Measurements from ENCODE around the gene OAT. TPM values are rescaled to one million over a fixed set of nuclear protein-coding genes. Genes with fewer than 3 reads are reported as not detected.

Gene OAT
- total RNA-seq, 2 experiments from 2014 or later, result 30.2 to 35.4 TPM

GRCh38 chr10:124388476-124388822 is 30.3 kb downstream of the OAT start:
- no peaks in the 10 kb centered on the region for H3K27me3 Mint-ChIP-seq
- ChIA-PET POLR2A (no interaction called here), CTCF (interaction anchor here (0.8 to 5.7 kb wide), 17 partner anchors 8 to 1235 kb away, joined by 3 to 71 read pairs (median 5); partner anchors contain the start of gene BUB3)
- no peaks in the 10 kb centered on the region for H3K36me3 Mint-ChIP-seq (ENCODE audit: low read depth)
- no peak for DNase-seq
- H3K4me1 Mint-ChIP-seq, result peaks cover 6% of the 10 kb centered on the region
- peak overlapping the region; percentile 34 for H3K4me3 Mint-ChIP-seq
- H3K27ac Mint-ChIP-seq, result no peak overlapping the region
- H3K9me3 Mint-ChIP-seq, result peaks cover 3% of the 10 kb centered on the region

DNA sequence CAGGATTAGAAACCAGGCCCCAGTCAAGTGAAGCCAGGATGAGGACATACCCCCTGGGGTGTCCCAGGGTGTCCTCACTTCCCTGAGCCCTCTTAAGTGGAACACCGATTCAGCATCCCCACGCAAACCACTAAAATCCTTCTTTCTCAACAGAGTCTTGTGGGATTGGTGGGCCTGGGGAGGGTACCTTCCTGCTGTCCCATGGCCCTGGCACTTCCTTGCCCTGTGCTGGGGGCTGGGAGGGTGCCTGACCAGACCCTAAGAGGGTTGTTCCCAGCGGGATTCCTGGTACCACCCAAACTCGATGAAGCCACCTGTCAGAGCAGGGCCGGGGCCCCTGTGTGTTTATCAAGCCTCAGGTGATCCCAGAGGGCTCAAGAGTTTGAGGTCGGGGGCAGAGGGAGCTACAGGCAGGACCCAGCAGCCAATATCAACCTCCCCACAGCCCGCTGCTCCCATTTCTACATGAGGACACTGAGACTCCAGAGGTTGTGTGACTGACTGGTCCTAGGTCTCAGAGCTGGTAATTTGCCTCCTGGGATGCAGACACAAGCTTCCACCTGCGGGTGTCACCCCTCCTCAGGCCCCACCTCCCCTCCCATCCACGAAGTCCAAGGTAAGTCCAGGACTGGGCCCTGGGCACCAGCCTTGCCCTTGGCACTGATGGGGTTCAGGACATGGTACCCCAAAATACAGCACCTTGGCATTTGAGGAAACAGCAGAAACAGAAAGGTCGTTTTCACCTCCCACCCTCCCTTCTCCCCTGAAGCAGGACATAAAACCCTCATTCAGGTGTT is 31.4 kb downstream of the OAT start:
- no peak overlapping the region for H3K4me3 Mint-ChIP-seq
- no peaks in the 10 kb centered on the region for H3K36me3 Mint-ChIP-seq (ENCODE audit: low read depth)
- DNase-seq, result no peak
- CTCF ChIA-PET, result interaction anchor here (4.1 kb wide), 1 partner anchor 17 kb away, joined by 23 read pairs; no protein-coding TSS in a partner anchor
- H3K9me3 Mint-ChIP-seq, result no peaks in the 10 kb centered on the region
- no peak overlapping the region for H3K27ac Mint-ChIP-seq
- POLR2A ChIA-PET, result no interaction called here
- H3K27me3 Mint-ChIP-seq, result peaks cover 1% of the 10 kb centered on the region
- H3K4me1 Mint-ChIP-seq, result peaks cover 6% of the 10 kb centered on the region

- no peaks in the 10 kb centered on the region for H3K36me3 Mint-ChIP-seq (ENCODE audit: low read depth)
- ChIA-PET POLR2A (no interaction called here), CTCF (no interaction called here)
- DNase-seq, result no peak
- no peak overlapping the region for H3K27ac Mint-ChIP-seq
- H3K4me1 Mint-ChIP-seq, result peaks cover 6% of the 10 kb centered on the region
- H3K9me3 Mint-ChIP-seq, result no peaks in the 10 kb centered on the region
- H3K4me3 Mint-ChIP-seq, result no peak overlapping the region
- H3K27me3 Mint-ChIP-seq, result peaks cover 5% of the 10 kb centered on the region
These were observed 32.3 kb downstream of the OAT start for GRCh38 chr10:124386186-124387077.

DNA sequence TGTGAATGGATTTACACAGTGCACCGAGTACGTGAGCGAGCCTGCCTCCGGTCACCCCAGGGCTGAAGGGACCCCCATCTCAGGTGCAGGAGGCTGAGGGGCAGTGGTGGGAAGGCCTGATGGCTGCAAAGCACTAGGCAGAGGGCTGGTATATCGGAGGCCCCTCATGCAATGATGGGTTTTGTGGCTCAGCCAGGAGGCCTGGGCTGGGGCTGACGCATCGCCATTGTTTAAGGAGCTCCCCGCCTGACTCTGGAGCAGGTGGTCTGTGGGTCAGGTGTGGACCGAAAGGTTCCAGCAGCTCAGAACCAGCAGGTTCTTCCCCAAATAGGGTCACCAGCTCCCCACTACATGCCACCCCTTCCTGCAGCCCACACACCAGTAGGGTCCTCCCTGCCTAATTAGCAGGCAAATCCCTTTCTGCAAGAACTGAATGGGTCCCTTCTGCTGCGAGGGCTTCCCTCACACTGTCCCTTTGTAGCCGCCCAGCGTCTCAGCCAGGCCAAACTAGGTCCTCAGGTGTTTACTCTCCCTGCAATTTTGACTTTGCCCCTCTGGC is 33.0 kb downstream of the OAT start:
- POLR2A ChIA-PET, result no interaction called here
- CTCF ChIA-PET, result interaction anchor here (0.7 kb wide), 1 partner anchor 178 kb away, joined by 3 read pairs; no protein-coding TSS in a partner anchor
- no peaks in the 10 kb centered on the region for H3K9me3 Mint-ChIP-seq
- peaks cover 12% of the 10 kb centered on the region for H3K27me3 Mint-ChIP-seq
- DNase-seq, result no peak
- H3K4me1 Mint-ChIP-seq, result peaks cover 6% of the 10 kb centered on the region
- H3K36me3 Mint-ChIP-seq (ENCODE audit: low read depth), result no peaks in the 10 kb centered on the region
- no peak overlapping the region for H3K27ac Mint-ChIP-seq
- no peak overlapping the region for H3K4me3 Mint-ChIP-seq

DNA sequence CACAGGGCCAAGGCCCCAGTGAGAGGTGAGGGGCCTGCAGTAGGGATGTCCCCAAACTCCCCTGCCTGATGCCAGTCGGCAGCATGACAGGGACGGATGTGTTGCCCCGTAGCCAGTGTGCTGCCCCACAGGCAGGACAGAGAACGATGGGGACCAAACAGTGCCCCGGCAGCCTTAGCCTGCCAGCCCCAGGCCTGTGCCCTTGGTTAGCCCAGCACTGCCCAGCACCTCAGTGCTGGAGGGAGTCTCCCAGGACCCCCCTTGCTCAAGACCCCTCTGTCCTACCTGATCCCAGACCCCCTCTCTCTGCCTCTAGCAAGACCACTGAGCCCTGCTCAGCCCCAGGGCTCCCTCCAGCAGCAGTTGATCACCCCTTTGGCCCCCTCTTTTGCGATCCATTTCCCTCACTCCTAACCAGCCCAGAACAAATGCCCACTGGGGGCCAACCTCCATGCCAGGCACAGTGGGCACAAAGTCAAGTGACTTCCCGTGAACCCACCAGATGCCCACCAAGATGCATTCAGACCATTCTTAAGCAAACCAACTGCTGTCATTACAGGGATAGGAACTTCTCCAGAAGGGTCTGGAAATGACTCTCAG is 34.0 kb downstream of the OAT start:
- Mint-ChIP-seq H3K9me3 (no peaks in the 10 kb centered on the region), H3K4me3 (no peak overlapping the region), H3K36me3 (ENCODE audit: low read depth) (no peaks in the 10 kb centered on the region), H3K27me3 (peaks cover 21% of the 10 kb centered on the region), H3K4me1 (peaks cover 3% of the 10 kb centered on the region), H3K27ac (no peak overlapping the region)
- ChIA-PET CTCF (no interaction called here), POLR2A (no interaction called here)
- no peak for DNase-seq

DNA sequence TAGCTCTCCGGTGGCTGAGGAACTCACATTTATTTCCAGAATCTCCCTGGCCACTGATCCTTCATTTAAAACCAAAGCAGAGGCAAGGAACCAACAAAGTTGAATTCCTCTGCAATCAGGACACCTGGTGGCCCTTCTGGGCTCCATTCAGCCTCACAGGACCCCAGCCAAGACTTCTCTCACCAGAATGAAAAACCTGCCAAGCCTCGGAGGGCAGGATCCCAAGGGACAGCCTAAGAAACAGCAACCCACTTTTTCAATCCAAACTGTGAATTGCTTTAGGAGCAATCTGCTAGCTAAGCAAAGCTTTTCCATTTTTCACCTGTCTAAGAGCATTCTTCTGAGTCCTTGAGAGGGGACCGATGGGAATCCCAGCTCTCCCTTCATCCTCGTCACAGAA is 34.6 kb downstream of the OAT start:
- H3K9me3 Mint-ChIP-seq, result no peaks in the 10 kb centered on the region
- no peaks in the 10 kb centered on the region for H3K36me3 Mint-ChIP-seq (ENCODE audit: low read depth)
- CTCF ChIA-PET, result no interaction called here
- no peak overlapping the region for H3K27ac Mint-ChIP-seq
- no peaks in the 10 kb centered on the region for H3K4me1 Mint-ChIP-seq
- no peak overlapping the region for H3K4me3 Mint-ChIP-seq
- DNase-seq, result no peak
- POLR2A ChIA-PET, result no interaction called here
- peaks cover 25% of the 10 kb centered on the region for H3K27me3 Mint-ChIP-seq

GRCh38 chr10:124383496-124383895 is 35.2 kb downstream of the OAT start:
- H3K4me3 Mint-ChIP-seq, result no peak overlapping the region
- no peaks in the 10 kb centered on the region for H3K9me3 Mint-ChIP-seq
- ChIA-PET POLR2A (no interaction called here), CTCF (interaction anchor here (0.6 to 0.8 kb wide), 4 partner anchors 20 to 1617 kb away, joined by 3 to 5 read pairs (median 4); no protein-coding TSS in a partner anchor)
- no peaks in the 10 kb centered on the region for H3K36me3 Mint-ChIP-seq (ENCODE audit: low read depth)
- no peak overlapping the region for H3K27ac Mint-ChIP-seq
- peaks cover 25% of the 10 kb centered on the region for H3K27me3 Mint-ChIP-seq
- no peak for DNase-seq
- no peaks in the 10 kb centered on the region for H3K4me1 Mint-ChIP-seq

GRCh38 chr10:124381011-124381611 is 37.6 kb downstream of the OAT start:
- H3K27ac Mint-ChIP-seq, result no peak overlapping the region
- peaks cover 25% of the 10 kb centered on the region for H3K27me3 Mint-ChIP-seq
- H3K4me1 Mint-ChIP-seq, result no peaks in the 10 kb centered on the region
- ChIA-PET POLR2A (no interaction called here), CTCF (interaction anchor here (0.9 to 1.3 kb wide), 2 partner anchors 10 to 39 kb away, joined by 3 read pairs; no protein-coding TSS in a partner anchor)
- no peak overlapping the region for H3K4me3 Mint-ChIP-seq
- H3K36me3 Mint-ChIP-seq (ENCODE audit: low read depth), result no peaks in the 10 kb centered on the region
- no peak for DNase-seq
- no peaks in the 10 kb centered on the region for H3K9me3 Mint-ChIP-seq

- CTCF ChIA-PET, result interaction anchor here (0.9 to 1.3 kb wide), 3 partner anchors 8 to 39 kb away, joined by 3 to 7 read pairs (median 3); no protein-coding TSS in a partner anchor
- DNase-seq, result no peak
- H3K36me3 Mint-ChIP-seq (ENCODE audit: low read depth), result no peaks in the 10 kb centered on the region
- peaks cover 25% of the 10 kb centered on the region for H3K27me3 Mint-ChIP-seq
- H3K4me3 Mint-ChIP-seq, result no peak overlapping the region
- H3K27ac Mint-ChIP-seq, result no peak overlapping the region
- POLR2A ChIA-PET, result no interaction called here
- H3K9me3 Mint-ChIP-seq, result no peaks in the 10 kb centered on the region
- no peaks in the 10 kb centered on the region for H3K4me1 Mint-ChIP-seq
These were observed 38.3 kb downstream of the OAT start for GRCh38 chr10:124380256-124380995.

DNA sequence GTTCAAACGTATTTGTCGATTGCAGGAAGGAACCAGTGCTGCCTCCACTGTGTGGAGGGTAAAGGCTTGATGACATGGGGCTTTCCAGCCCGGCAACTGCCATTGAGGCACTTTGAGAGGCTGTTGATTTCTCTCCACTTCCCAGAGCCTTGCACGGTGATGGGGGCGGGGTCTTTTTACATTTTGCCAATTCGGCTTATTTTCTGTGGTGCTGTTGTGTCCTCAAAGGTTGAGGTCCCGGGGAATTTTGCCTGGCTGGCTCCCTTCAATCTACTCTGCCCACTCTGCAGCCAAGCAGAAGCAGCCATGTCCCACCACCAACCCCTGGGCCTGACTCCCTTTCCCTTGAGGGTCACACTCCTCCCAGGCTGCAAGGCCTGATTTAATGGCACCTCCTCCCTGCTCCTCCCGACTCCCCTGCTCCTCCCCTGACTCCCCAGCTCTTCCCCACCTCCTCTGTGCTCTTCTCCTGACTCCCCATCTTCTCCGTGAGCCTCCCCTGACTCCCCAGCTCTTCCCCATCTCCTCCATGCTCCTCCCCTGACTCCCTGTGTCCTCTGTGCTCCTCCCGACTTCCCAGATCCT is 39.0 kb downstream of the OAT start:
- Mint-ChIP-seq H3K27ac (no peak overlapping the region), H3K9me3 (no peaks in the 10 kb centered on the region), H3K4me3 (no peak overlapping the region), H3K4me1 (no peaks in the 10 kb centered on the region), H3K27me3 (peaks cover 25% of the 10 kb centered on the region), H3K36me3 (ENCODE audit: low read depth) (no peaks in the 10 kb centered on the region)
- ChIA-PET CTCF (interaction anchor here (1.1 to 1.3 kb wide), 2 partner anchors 9 to 40 kb away, joined by 3 to 7 read pairs; no protein-coding TSS in a partner anchor), POLR2A (no interaction called here)
- no peak for DNase-seq

DNA sequence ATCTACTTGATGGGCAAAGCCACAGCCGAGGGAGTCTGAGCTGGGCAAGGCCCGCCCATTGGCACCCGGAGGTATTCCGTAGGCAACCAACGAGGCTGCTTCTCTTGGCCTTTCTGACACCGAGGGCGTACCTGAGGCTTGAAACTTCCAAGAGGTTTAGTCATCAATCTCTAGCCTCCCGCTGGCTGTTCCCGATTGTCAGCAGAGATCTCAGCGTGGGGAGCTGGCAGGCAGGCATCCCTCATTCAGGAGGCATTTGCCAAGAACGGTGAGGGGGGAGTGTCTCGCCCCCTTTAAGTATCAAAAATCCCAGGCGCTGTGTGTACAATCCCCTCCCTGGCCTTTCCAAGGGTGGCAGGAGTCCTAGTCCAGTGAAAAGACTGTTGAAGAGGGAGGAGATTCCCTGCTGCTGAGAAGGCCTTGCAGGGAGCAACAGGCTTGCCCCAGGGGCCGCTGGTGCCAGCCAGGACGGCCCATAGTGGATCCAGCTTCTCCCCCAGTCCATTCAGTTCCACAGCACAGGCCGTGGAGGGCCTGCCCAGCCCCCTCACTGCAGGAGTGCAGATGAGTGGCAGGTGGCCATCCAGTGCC is 39.7 kb downstream of the OAT start:
- Mint-ChIP-seq H3K27ac (no peak overlapping the region), H3K4me1 (no peaks in the 10 kb centered on the region), H3K4me3 (no peak overlapping the region), H3K9me3 (no peaks in the 10 kb centered on the region), H3K27me3 (peaks cover 25% of the 10 kb centered on the region), H3K36me3 (ENCODE audit: low read depth) (no peaks in the 10 kb centered on the region)
- POLR2A ChIA-PET, result no interaction called here
- DNase-seq, result no peak
- CTCF ChIA-PET, result no interaction called here
